ENCODE results near the gene TTC38.

Gene TTC38

GRCh38 chr22:46299101-46299500 lies 31.3 kb downstream of the TTC38 start:
- Histone ChIP-seq H3K4me3 (ENCODE audit: low read depth, low read length) (no peak overlapping the region), H3K36me3 (peaks cover 51% of the 10 kb centered on the region)

GRCh38 chr22:46300491-46300890 lies 32.7 kb downstream of the TTC38 start:
- TF ChIP-seq CTCF (IDR thresholded peaks at IDR 0.05; ENCODE audit: low read depth, low read length): no peak
- DNase-seq: no peak
- Histone ChIP-seq H3K27me3 (ENCODE audit: insufficient read depth, low read depth, severe bottlenecking) (no peaks in the 10 kb centered on the region), H3K36me3 (peaks cover 63% of the 10 kb centered on the region), H3K9me3 (ENCODE audit: severe bottlenecking) (no peaks in the 10 kb centered on the region), H3K27ac (no peak overlapping the region), H3K4me3 (ENCODE audit: low read depth, low read length) (no peak overlapping the region)

More at GRCh38 chr22:46299101-46299500, 31.3 kb downstream of the TTC38 start:
- Histone ChIP-seq H3K9me3 (ENCODE audit: severe bottlenecking) (no peaks in the 10 kb centered on the region), H3K27me3 (ENCODE audit: insufficient read depth, low read depth, severe bottlenecking) (no peaks in the 10 kb centered on the region), H3K27ac (no peak overlapping the region)
- no peak for DNase-seq
- no peak for TF ChIP-seq CTCF (IDR thresholded peaks at IDR 0.05; ENCODE audit: low read depth, low read length)

GRCh38 chr22:46303347-46303965 lies 35.6 kb downstream of the TTC38 start:
- no peak for TF ChIP-seq CTCF (IDR thresholded peaks at IDR 0.05; ENCODE audit: low read depth, low read length)
- Histone ChIP-seq H3K36me3 (peaks cover 75% of the 10 kb centered on the region), H3K9me3 (ENCODE audit: severe bottlenecking) (no peaks in the 10 kb centered on the region), H3K27me3 (ENCODE audit: insufficient read depth, low read depth, severe bottlenecking) (no peaks in the 10 kb centered on the region), H3K27ac (no peak overlapping the region), H3K4me3 (ENCODE audit: low read depth, low read length) (no peak overlapping the region)
- no peak for DNase-seq

GRCh38 chr22:46308283-46308988 lies 40.6 kb downstream of the TTC38 start:
- no peak for DNase-seq
- Histone ChIP-seq H3K9me3 (ENCODE audit: severe bottlenecking) (no peaks in the 10 kb centered on the region), H3K4me3 (ENCODE audit: low read depth, low read length) (no peak overlapping the region), H3K36me3 (peaks cover 65% of the 10 kb centered on the region), H3K27me3 (ENCODE audit: insufficient read depth, low read depth, severe bottlenecking) (no peaks in the 10 kb centered on the region), H3K27ac (no peak overlapping the region)
- TF ChIP-seq CTCF (IDR thresholded peaks at IDR 0.05; ENCODE audit: low read depth, low read length): no peak

GRCh38 chr22:46309526-46310085 lies 41.8 kb downstream of the TTC38 start:
- Histone ChIP-seq H3K9me3 (ENCODE audit: severe bottlenecking) (no peaks in the 10 kb centered on the region), H3K4me3 (ENCODE audit: low read depth, low read length) (no peak overlapping the region), H3K27me3 (ENCODE audit: insufficient read depth, low read depth, severe bottlenecking) (no peaks in the 10 kb centered on the region), H3K27ac (no peak overlapping the region), H3K36me3 (peaks cover 60% of the 10 kb centered on the region)
- no peak for TF ChIP-seq CTCF (IDR thresholded peaks at IDR 0.05; ENCODE audit: low read depth, low read length)
- no peak for DNase-seq
